NCI-H2196 (cell line): Measurements from ENCODE around the gene LAMC2.
"Not testable (repeated sequence)": the region's sequence is repeated elsewhere in the genome, so short reads cannot be mapped to it uniquely, and the experiment has no call there.

Experiments used
- DNase-seq: peaks from one replicate; lab custom pipeline; 2025; ENCODE audit not compliant: unreplicated experiment; lab: John Stamatoyannopoulos, UW

The LAMC2 gene

DNA sequence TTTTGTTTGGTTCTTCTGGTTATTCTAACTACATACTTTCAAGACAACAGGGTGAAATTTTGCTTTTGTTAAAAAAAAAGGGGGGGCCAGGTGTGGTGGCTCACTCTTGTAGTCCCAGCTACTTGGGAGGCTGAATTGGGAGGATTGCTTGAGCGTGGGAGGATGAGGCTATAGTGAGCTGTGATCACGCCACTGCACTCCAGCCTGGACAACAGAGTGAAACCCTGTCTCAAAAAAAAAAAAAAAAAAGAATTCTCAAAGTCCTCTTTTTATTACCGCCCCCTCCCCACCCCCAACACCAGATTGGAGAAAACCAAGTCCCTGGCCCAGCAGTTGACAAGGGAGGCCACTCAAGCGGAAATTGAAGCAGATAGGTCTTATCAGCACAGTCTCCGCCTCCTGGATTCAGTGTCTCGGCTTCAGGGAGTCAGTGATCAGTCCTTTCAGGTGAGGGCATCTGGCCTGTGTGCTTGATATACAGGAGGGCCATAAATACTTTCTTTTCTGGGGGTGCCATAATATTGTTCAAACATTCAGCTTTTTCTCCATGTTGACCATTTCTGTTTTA lies 50.2 kb downstream of the LAMC2 start:
- DNase-seq: no peak

GRCh38 chr1:183237046-183237445 lies 51.0 kb downstream of the LAMC2 start:
- no peak for DNase-seq

DNA sequence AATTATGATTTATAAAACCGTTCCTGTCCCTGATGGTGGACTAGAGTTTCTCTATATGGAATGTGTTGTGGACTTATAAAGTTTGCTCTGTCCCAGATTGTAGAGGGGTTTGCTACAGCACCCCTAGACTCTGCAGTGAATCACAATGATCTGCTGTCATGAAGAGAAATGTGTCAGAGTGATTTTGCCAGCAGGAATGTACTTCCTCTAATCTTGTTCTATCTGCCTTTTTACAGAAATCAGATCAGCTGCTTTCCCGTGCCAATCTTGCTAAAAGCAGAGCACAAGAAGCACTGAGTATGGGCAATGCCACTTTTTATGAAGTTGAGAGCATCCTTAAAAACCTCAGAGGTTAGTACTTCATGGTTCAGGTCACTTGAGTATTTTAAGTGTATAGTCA lies 52.0 kb downstream of the LAMC2 start:
- DNase-seq: no peak

DNA sequence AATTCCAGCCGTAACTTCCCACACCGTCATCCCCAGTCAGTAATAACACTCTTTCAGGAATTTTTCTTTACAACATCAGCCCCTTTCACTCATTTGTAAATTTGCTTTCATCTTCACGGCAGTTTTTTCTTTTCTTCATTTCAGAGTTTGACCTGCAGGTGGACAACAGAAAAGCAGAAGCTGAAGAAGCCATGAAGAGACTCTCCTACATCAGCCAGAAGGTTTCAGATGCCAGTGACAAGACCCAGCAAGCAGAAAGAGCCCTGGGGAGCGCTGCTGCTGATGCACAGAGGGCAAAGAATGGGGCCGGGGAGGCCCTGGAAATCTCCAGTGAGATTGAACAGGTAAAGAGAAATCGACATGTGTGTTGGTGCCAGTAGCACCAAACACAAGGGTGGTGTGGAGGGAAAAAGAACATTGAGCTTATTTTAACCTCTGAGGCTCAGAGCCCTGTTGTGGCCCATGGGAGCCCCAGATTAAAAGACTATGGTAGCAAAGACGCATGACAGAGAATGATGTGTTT lies 53.2 kb downstream of the LAMC2 start:
- DNase-seq: no peak

DNA sequence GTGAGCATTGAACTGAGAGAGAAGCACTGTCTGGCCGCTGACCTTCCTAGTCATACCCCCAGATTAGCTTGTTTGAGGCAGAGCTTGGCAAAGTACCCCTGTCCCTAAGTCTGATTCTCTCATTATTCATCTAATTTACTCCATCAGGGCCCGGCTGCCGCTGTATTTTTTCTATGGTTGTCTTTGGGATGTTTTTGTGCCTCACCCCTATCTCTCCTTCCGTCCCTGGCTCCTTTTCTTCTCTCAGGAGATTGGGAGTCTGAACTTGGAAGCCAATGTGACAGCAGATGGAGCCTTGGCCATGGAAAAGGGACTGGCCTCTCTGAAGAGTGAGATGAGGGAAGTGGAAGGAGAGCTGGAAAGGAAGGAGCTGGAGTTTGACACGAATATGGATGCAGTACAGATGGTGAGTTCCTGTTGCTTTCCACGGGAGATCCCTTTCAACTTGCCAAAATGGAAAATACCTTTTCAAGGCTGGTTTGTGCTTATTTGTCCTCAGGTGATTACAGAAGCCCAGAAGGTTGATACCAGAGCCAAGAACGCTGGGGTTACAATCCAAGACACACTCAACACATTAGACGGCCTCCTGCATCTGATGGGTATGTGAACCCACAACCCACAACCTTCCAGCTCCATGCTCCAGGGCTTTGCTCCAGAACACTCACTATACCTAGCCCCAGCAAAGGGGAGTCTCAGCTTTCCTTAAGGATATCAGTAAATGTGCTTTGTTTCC lies 53.9 kb downstream of the LAMC2 start:
- no peak for DNase-seq

DNA sequence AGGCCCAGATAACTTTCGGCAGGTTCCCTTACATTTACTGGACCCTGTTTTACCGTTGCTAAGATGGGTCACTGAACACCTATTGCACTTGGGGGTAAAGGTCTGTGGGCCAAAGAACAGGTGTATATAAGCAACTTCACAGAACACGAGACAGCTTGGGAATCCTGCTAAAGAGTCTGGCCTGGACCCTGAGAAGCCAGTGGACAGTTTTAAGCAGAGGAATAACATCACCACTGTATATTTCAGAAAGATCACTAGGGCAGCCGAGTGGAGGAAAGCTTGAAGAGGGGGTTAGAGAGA lies 54.4 kb downstream of the LAMC2 start:
- DNase-seq: no peak

DNA sequence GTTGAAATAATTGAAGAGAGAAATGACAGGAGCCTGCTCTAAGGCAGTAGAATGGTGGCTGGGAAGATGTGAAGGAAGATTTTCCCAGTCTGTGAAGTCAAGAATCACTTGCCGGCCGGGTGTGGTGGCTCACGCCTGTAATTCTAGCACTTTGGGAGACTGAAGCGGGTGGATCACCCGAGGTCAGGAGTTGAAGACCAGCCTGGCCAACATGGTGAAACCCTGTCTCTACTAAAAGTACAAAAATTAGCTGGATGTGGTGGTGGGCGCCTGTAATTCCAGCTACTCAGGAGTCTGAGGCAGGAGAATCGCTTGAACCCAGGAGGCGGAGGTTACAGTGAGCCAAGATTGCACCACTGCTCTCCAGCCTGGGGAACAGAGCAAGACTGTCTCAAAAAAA lies 54.8 kb downstream of the LAMC2 start:
- DNase-seq: not testable (repeated sequence)

- no peak for DNase-seq
These were observed 55.4 kb downstream of the LAMC2 start for GRCh38 chr1:183241471-183241870.

GRCh38 chr1:183242556-183242955 lies 56.5 kb downstream of the LAMC2 start:
- no peak for DNase-seq

DNA sequence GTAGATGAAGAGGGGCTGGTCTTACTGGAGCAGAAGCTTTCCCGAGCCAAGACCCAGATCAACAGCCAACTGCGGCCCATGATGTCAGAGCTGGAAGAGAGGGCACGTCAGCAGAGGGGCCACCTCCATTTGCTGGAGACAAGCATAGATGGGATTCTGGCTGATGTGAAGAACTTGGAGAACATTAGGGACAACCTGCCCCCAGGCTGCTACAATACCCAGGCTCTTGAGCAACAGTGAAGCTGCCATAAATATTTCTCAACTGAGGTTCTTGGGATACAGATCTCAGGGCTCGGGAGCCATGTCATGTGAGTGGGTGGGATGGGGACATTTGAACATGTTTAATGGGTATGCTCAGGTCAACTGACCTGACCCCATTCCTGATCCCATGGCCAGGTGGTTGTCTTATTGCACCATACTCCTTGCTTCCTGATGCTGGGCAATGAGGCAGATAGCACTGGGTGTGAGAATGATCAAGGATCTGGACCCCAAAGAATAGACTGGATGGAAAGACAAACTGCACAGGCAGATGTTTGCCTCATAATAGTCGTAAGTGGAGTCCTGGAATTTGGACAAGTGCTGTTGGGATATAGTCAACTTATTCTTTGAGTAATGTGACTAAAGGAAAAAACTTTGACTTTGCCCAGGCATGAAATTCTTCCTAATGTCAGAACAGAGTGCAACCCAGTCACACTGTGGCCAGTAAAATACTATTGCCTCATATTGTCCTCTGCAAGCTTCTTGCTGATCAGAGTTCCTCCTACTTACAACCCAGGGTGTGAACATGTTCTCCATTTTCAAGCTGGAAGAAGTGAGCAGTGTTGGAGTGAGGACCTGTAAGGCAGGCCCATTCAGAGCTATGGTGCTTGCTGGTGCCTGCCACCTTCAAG lies 57.3 kb downstream of the LAMC2 start:
- no peak for DNase-seq

DNA sequence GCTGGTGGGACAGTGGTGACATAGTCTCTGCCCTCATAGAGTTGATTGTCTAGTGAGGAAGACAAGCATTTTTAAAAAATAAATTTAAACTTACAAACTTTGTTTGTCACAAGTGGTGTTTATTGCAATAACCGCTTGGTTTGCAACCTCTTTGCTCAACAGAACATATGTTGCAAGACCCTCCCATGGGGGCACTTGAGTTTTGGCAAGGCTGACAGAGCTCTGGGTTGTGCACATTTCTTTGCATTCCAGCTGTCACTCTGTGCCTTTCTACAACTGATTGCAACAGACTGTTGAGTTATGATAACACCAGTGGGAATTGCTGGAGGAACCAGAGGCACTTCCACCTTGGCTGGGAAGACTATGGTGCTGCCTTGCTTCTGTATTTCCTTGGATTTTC lies 58.4 kb downstream of the LAMC2 start:
- DNase-seq: no peak

GRCh38 chr1:183245357-183245756 lies 59.3 kb downstream of the LAMC2 start:
- DNase-seq: no peak

GRCh38 chr1:183246436-183246835 lies 60.4 kb downstream of the LAMC2 start:
- no peak for DNase-seq

DNA sequence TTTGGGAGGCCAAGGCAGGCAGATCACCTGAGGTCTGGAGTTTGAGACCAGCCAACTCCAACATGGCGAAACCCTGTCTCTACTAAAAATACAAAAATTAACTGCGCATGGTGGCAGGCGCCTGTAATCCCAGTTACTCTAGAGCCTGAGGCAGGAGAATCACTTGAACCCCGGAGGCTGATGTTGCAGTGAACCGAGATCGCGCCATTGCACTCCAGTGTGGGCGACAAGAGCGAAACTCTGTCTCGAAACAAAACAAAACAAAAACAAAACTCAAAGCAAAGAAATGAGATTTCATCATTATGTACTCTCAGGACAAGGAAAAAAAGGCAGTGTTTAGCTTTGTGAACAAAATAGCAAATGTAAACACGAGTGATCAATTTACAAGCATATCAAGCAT lies 61.0 kb downstream of the LAMC2 start:
- DNase-seq: no peak

DNA sequence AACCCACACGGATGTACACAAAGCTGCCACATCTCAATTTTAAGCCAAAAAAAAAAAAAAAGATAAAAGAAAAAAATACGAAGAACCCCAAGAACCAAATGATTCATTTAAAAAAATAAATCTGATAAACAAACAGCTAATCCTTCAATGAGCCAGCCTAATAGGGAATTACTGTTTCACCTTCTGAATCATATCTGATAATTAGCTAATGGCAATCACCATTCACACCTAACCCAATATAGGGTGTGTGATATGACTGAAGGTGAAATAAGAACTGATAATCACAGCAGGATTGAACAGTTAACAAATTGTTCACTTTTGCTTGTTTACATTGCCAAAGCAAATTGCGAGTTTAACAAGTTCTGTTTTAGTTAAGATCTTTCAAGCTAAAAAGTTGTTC lies 61.4 kb downstream of the LAMC2 start:
- DNase-seq: no peak

DNA sequence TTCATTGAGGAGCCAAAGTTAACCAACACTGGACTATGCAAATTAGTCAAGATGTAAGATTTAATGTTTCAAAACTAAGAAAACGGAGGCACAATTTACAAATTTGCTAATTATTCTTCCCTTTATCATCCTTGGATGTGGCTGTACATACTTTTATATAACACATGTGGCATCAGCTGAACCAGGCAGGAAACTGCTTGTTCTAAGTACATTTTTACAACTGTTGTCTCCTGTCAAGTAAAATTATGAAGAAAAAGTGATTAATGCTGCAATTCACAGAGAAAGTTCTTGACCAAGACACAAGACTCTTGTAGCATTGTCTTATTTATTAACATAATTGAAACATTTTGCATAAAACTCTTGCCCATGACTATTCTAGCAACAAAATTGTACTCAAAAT lies 61.9 kb downstream of the LAMC2 start:
- no peak for DNase-seq

GRCh38 chr1:183248989-183249691 lies 63.1 kb downstream of the LAMC2 start:
- DNase-seq: no peak

DNA sequence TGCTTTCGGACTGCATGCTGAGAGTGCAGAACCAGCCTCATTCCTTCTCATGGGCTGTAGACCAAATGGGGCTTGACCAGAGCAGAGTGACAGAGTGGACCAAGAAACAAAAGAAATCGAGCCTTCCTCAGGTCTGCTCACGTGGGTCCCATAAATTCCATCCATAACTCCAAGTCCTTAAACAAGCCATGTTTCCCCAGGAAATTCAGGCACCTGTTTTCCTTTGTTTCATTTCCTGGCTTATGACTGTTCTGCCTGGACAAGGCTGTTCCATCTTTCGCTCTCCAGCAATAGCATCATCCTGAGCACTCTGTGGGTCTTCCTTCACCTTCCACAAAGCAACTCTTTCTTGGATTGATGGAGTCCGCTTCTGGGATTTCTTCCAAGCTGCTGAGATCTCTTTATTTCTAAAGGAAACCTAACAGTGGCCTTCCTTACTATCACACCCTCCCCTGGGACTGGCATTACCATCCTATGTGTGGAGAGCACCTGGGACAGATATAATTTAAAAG lies 63.9 kb downstream of the LAMC2 start:
- no peak for DNase-seq

- no peak for DNase-seq
These were observed 65.3 kb downstream of the LAMC2 start for GRCh38 chr1:183251101-183251958.

DNA sequence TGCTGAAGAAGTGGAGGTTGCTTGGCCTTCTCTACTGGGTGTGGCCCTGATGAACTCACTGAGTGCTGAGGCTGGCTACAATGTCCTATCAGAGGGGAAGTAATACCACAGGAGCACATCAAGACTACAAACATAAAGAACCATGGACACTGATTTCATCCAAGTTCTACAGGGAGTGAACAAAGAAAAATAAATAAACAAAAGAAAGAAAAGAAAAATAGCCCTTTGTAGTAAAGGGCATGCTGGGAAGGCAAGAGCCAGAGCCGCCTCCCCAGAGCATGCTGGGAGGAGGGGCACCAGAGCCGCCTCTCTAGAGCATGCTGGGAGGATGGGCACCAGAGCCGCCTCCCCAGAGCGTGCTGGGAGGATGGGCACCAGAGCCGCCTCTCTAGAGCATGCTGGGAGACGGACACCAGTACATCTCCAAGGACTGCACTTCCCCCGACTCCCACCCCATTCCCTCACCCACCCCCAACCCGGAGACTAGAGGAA lies 65.9 kb downstream of the LAMC2 start:
- DNase-seq: no peak
